ENCODE results near the gene NOL3.

NOL3 gene

GRCh38 chr16:67184995-67185650 lies 14.8 kb downstream of the NOL3 start:
- H3K9me3 Mint-ChIP-seq = no peaks in the 10 kb centered on the region
- DNase-seq (ENCODE audit: low spot score in 2 of 2) (peak; percentile 77 to 88), ATAC-seq (ENCODE audit: low read depth) (peak; percentile 25)
- no peak overlapping the region for H3K27ac Mint-ChIP-seq
- H3K27me3 Mint-ChIP-seq = peaks cover 1% of the 10 kb centered on the region
- H3K4me3 Mint-ChIP-seq = peak overlapping the region; percentile 89
- no peaks in the 10 kb centered on the region for H3K36me3 Mint-ChIP-seq
- H3K4me1 Mint-ChIP-seq = peaks cover 6% of the 10 kb centered on the region

DNA sequence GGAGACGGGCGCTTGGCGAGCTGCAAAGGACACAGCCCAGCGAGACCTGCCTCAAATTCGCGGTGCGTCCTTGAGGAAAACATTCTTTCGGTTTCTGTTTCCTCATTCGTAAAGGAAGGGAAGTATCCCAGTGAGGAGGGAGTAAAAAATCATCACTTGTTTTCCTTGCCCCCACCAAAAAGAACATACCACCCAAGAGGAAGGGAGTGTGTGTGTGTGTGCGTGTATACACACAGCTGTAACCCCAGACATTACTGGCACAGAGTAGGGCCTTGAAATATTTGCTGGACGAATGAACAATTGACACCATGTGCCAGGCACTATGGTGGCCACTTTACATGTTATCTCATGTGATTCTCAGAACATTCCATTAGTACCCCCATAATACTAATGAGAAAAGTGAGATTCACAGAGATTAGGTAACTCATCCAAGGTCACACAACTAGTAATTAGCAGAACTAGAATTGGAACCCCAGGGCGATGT lies 15.4 kb downstream of the NOL3 start:
- DNase-seq (ENCODE audit: low spot score in 2 of 2) = no peak
- no peak for ATAC-seq (ENCODE audit: low read depth)
- H3K4me3 Mint-ChIP-seq = peak overlapping the region; percentile 89
- H3K36me3 Mint-ChIP-seq = no peaks in the 10 kb centered on the region
- H3K4me1 Mint-ChIP-seq = peaks cover 6% of the 10 kb centered on the region
- peaks cover 1% of the 10 kb centered on the region for H3K27me3 Mint-ChIP-seq
- no peaks in the 10 kb centered on the region for H3K9me3 Mint-ChIP-seq
- H3K27ac Mint-ChIP-seq = no peak overlapping the region

GRCh38 chr16:67186550-67186950 lies 16.2 kb downstream of the NOL3 start:
- Mint-ChIP-seq H3K27ac (no peak overlapping the region), H3K4me1 (peaks cover 9% of the 10 kb centered on the region), H3K27me3 (peaks cover 1% of the 10 kb centered on the region), H3K4me3 (no peak overlapping the region), H3K9me3 (no peaks in the 10 kb centered on the region), H3K36me3 (no peaks in the 10 kb centered on the region)
- no peak for DNase-seq (ENCODE audit: low spot score in 2 of 2)
- no peak for ATAC-seq (ENCODE audit: low read depth)

GRCh38 chr16:67187175-67187890 lies 17.0 kb downstream of the NOL3 start:
- Mint-ChIP-seq H3K36me3 (no peaks in the 10 kb centered on the region), H3K27ac (no peak overlapping the region), H3K4me3 (no peak overlapping the region), H3K27me3 (peaks cover 1% of the 10 kb centered on the region), H3K4me1 (peaks cover 14% of the 10 kb centered on the region), H3K9me3 (no peaks in the 10 kb centered on the region)
- DNase-seq (ENCODE audit: low spot score in 2 of 2) = no peak
- no peak for ATAC-seq (ENCODE audit: low read depth)

DNA sequence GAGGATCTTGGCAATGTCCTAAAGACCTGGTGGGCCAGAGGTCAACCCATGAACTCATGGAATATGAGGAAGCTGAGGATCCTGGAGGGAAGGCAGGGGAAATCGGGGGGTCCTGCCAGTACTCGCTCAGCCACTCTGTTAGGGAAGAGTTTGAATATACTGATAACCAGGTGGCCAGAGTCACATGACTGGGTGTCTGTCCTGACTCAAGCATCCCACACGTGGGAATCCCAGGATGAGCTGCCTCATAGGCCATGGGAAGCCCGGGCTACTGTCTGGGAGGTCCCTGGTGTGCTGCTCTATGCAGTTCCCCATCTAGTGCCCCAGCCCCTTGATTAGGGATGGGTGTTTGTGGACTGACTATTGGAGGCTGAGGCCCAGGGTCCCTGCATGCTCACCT lies 18.0 kb downstream of the NOL3 start:
- Mint-ChIP-seq H3K9me3 (no peaks in the 10 kb centered on the region), H3K27me3 (peaks cover 1% of the 10 kb centered on the region), H3K27ac (no peak overlapping the region), H3K4me1 (peaks cover 20% of the 10 kb centered on the region), H3K4me3 (no peak overlapping the region), H3K36me3 (no peaks in the 10 kb centered on the region)
- no peak for DNase-seq (ENCODE audit: low spot score in 2 of 2)
- ATAC-seq (ENCODE audit: low read depth) = no peak

GRCh38 chr16:67188798-67189197 lies 18.5 kb downstream of the NOL3 start:
- no peak for DNase-seq (ENCODE audit: low spot score in 2 of 2)
- Mint-ChIP-seq H3K9me3 (no peaks in the 10 kb centered on the region), H3K27ac (no peak overlapping the region), H3K36me3 (no peaks in the 10 kb centered on the region), H3K4me3 (no peak overlapping the region), H3K27me3 (peaks cover 1% of the 10 kb centered on the region), H3K4me1 (peaks cover 23% of the 10 kb centered on the region)
- no peak for ATAC-seq (ENCODE audit: low read depth)

- Mint-ChIP-seq H3K4me3 (no peak within 1 kb of the TSS), H3K9me3 (no peaks in the 10 kb centered on the region), H3K36me3 (no peaks in the 10 kb centered on the region), H3K27me3 (peaks cover 1% of the 10 kb centered on the region), H3K27ac (no peak within 1 kb of the TSS), H3K4me1 (peaks cover 22% of the 10 kb centered on the region)
- DNase-seq (ENCODE audit: low spot score in 2 of 2) (no peak), ATAC-seq (ENCODE audit: low read depth) (no peak)
Measured at GRCh38 chr16:67190041-67190440, 19.7 kb downstream of the NOL3 start, which contains the start of gene EXOC3L1. Gene EXOC3L1 (minus strand): TSS chr16:67190136. CDS start chr16:67189676, 460 bp downstream.

DNA sequence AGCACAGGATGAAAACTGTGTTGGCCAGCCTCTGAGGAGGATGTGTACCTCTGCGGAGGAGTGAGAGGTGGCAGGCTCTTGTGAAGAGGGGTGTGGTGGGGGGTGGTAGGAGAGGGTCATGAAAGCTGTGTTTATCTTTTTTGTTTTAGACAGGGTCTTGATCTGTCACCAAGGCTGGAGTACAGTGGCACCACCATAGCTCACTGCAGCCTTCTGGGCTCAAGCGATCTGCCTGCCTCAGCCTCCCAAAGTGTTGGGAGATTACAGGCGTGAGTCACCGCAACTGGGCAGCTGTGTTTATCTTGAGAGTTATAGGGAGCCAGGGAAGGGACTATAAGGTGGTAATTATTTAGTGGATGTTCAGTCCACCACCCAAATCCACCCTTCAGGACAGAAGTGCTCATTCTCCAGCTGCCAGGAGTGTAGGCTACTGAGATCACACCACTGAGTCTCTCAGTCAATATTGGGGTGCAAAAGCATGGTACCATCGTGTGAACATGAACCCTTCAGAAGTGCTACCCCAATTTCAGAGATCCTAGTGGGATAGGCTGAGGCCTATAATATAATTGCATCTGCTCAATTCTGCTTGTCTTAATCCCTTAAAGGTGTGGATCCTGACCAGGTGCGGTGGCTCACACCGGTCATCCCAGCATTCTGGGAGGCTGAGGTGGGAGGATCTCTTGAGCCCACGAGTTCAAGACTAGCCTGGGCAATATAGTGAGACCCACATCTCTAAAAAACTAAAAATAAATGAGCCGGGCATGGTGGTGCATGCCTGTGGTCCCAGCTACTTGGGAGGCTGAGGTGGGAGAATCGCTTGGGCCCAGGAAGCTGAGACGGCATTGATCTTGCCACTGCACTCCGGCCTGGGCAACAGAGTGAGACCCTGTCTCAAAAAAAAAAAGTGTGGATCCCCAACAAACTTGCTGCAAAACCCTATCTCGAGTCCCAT lies 20.4 kb downstream of the NOL3 start:
- H3K36me3 Mint-ChIP-seq = peaks cover 2% of the 10 kb centered on the region

DNA sequence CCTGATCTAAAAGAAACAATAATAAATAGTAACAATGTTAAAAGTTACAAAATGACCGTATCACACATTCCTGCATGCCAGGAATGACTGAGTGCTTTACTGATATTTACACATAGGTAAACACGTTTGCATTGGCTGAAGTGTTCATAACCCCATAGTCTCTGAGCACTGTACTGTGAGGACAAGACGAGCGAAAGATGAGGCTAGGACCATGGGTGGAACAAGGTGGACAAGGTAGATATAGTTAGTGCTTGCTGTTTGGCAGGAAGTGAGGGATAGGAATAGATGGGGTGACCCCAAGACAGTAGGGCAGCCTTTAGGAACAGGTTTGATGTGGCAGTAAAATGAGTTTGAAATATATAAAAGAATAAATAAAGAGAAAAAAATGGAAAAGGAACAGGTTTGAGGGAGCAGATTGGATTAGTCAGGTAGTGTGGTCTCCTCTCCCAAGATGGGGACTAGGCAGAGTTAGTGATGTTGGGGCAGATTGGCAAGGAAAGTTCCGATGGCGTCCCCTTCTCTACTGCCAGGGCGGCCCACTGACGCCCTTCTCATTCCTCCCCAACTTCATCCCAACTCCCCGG lies 21.2 kb downstream of the NOL3 start:
- DNase-seq (ENCODE audit: low spot score in 2 of 2) = no peak
- Mint-ChIP-seq H3K27me3 (peaks cover 1% of the 10 kb centered on the region), H3K4me3 (peak overlapping the region; percentile 92), H3K9me3 (no peaks in the 10 kb centered on the region), H3K36me3 (peaks cover 8% of the 10 kb centered on the region), H3K27ac (peak overlapping the region; percentile 87), H3K4me1 (peaks cover 24% of the 10 kb centered on the region)
- no peak for ATAC-seq (ENCODE audit: low read depth)

More for the DNA sequence above, 20.4 kb downstream of the NOL3 start:
- Mint-ChIP-seq H3K27me3 (peaks cover 1% of the 10 kb centered on the region), H3K4me1 (peaks cover 19% of the 10 kb centered on the region), H3K9me3 (no peaks in the 10 kb centered on the region), H3K27ac (no peak overlapping the region), H3K4me3 (no peak overlapping the region)
- ATAC-seq (ENCODE audit: low read depth) = no peak
- DNase-seq (ENCODE audit: low spot score in 2 of 2) = no peak

DNA sequence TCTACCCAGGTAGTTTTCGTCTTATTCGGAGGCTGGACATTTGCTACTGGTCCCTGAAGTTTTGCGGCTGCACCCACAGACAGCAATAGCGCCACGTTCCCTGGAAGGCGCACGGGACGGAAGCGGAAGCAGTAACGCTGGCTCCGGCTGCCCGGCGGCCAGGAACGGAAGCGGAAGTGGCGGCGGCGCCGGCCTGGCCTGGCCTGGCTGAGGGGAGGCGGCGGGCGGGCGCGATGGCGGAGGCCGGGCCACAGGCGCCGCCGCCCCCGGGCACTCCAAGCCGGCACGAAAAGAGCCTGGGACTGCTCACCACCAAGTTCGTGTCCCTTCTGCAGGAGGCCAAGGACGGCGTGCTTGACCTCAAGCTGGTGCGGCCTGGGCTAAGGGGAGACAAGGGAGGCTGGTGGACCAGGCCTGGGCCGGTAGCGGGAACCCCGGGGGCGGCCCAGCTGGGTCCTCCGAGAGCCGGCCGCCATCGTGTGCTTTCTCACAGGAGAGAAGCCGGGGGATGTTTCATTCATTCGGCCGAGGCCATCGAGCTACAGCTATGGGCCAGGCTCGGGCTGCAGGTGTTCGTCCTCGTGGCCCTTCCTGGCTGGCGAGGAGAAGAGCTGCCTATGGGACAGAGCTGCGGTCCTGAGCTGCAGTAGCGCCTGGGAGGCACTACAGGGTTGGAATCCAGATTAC lies 21.8 kb downstream of the NOL3 start, which contains the start of gene E2F4:
E2F4 (plus strand) TSS at position 161 of the 687 bp plus-strand sequence; CDS start at position 234, 73 bp downstream.
- Mint-ChIP-seq H3K27me3 (peaks cover 1% of the 10 kb centered on the region), H3K4me3 (peak within 1 kb of the TSS; percentile 92), H3K4me1 (peaks cover 27% of the 10 kb centered on the region), H3K36me3 (peaks cover 14% of the 10 kb centered on the region), H3K9me3 (no peaks in the 10 kb centered on the region), H3K27ac (peak within 1 kb of the TSS; percentile 87)
- ATAC-seq (ENCODE audit: low read depth) (peak; percentile 99), DNase-seq (ENCODE audit: low spot score in 2 of 2) (peak; percentile 81 to 83)

DNA sequence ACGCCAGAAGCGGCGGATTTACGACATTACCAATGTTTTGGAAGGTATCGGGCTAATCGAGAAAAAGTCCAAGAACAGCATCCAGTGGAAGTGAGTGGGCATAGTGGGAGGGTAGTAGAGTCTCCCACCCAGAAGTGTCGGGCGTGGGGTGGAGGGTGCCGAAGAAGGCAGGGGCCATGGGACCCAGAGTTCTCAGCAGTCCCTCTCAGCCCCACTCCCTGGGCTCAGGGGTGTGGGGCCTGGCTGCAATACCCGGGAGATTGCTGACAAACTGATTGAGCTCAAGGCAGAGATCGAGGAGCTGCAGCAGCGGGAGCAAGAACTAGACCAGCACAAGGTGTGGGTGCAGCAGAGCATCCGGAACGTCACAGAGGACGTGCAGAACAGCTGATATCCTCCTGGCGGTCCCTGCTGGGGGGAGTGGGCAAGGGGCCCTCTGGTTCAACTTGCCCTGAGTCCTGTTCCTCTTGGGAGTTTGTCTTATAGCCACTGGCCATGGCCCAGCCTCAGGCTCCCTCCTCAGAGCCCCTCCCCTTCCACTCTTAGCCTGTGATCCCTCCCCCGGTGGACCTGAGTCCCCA lies 22.5 kb downstream of the NOL3 start:
- Mint-ChIP-seq H3K27ac (peak overlapping the region; percentile 87), H3K36me3 (peaks cover 14% of the 10 kb centered on the region), H3K27me3 (peaks cover 1% of the 10 kb centered on the region), H3K4me1 (peaks cover 27% of the 10 kb centered on the region), H3K4me3 (peak overlapping the region; percentile 92), H3K9me3 (no peaks in the 10 kb centered on the region)
- ATAC-seq (ENCODE audit: low read depth) = no peak
- no peak for DNase-seq (ENCODE audit: low spot score in 2 of 2)

DNA sequence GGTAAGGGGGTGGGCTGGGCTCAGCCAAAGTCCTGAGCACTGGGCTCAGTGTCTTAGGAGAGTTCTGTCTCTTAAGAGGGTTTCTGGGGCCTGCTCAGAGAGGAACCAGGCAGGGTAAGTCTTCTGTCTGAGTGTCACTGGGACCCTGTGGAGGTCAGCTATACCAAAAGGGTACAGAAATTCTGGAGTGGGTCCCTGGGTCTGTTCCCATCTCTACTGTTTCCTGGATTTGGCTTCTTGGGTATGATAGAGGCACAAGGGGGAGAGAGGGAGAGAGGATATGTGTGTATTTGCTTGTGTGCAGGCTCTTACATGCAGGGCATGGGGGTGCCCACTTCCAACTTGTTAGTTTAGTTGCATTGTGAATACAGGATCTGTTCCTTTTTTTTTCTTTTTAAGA lies 23.2 kb downstream of the NOL3 start:
- peak overlapping the region; percentile 20 for H3K27ac Mint-ChIP-seq
- no peaks in the 10 kb centered on the region for H3K9me3 Mint-ChIP-seq
- H3K4me1 Mint-ChIP-seq = peaks cover 29% of the 10 kb centered on the region
- no peaks in the 10 kb centered on the region for H3K27me3 Mint-ChIP-seq
- ATAC-seq (ENCODE audit: low read depth) (no peak), DNase-seq (ENCODE audit: low spot score in 2 of 2) (no peak)
- H3K4me3 Mint-ChIP-seq = peak overlapping the region; percentile 92
- H3K36me3 Mint-ChIP-seq = peaks cover 16% of the 10 kb centered on the region

DNA sequence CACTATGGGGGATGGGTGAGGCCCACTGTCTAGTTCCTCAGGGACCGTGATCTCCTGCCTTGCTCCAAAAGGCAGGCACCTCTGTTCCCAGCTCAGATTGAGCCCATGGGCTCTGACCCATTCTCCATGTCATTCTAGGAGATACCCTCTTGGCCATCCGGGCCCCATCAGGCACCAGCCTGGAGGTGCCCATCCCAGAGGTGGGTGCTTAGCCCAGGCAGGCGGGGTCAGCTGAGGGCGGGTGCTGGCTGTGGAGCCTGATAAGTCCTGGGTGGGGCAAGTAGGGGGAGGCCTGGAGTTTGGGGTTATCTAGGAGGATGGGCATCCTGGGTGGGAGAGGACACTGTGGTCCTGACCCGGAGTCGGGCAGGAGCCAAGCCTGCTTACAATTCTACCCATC lies 23.9 kb downstream of the NOL3 start:
- H3K4me3 Mint-ChIP-seq = no peak overlapping the region
- no peaks in the 10 kb centered on the region for H3K27me3 Mint-ChIP-seq
- H3K9me3 Mint-ChIP-seq = no peaks in the 10 kb centered on the region
- ATAC-seq (ENCODE audit: low read depth) (no peak), DNase-seq (ENCODE audit: low spot score in 2 of 2) (no peak)
- no peak overlapping the region for H3K27ac Mint-ChIP-seq
- H3K4me1 Mint-ChIP-seq = peaks cover 29% of the 10 kb centered on the region
- peaks cover 16% of the 10 kb centered on the region for H3K36me3 Mint-ChIP-seq
